GM04504 (cell line): Measurements from ENCODE around the gene CLK3.
"Not testable (repeated sequence)": the region's sequence is repeated elsewhere in the genome, so short reads cannot be mapped to it uniquely, and the experiment has no call there.

ENCODE experiments used
- DNase-seq: peaks from one replicate; pipeline ENCODE4 v3.0.0-alpha.2; 2012; ENCODE audit warnings: low read depth

The CLK3 gene

GRCh38 chr15:74642348-74642733 lies 26.7 kb downstream of the CLK3 start:
- DNase-seq = no peak

- DNase-seq = no peak
Measured at GRCh38 chr15:74642734-74643664, 27.4 kb downstream of the CLK3 start.

GRCh38 chr15:74643665-74644204 lies 28.1 kb downstream of the CLK3 start:
- DNase-seq = no peak

GRCh38 chr15:74646480-74646879 lies 30.8 kb downstream of the CLK3 start:
- no peak for DNase-seq

GRCh38 chr15:74648051-74648842 lies 32.6 kb downstream of the CLK3 start:
- no peak for DNase-seq

GRCh38 chr15:74651242-74651741 lies 35.7 kb downstream of the CLK3 start:
- DNase-seq = no peak

- peak; percentile 74 for DNase-seq
Measured at GRCh38 chr15:74653426-74654102, 37.9 kb downstream of the CLK3 start.

GRCh38 chr15:74655424-74655823 lies 39.8 kb downstream of the CLK3 start:
- no peak for DNase-seq

- no peak for DNase-seq
Measured at GRCh38 chr15:74656935-74657535, 41.4 kb downstream of the CLK3 start.

GRCh38 chr15:74657846-74658245 lies 42.2 kb downstream of the CLK3 start:
- no peak for DNase-seq

GRCh38 chr15:74661280-74661679 lies 45.6 kb downstream of the CLK3 start:
- not testable (repeated sequence) for DNase-seq

- no peak for DNase-seq
Measured at GRCh38 chr15:74662064-74662860, 46.6 kb downstream of the CLK3 start.

- no peak for DNase-seq
Measured at GRCh38 chr15:74663303-74664027, 47.8 kb downstream of the CLK3 start.

- no peak for DNase-seq
Measured at GRCh38 chr15:74664028-74664616, 48.5 kb downstream of the CLK3 start.

- no peak for DNase-seq
Measured at GRCh38 chr15:74664670-74665069, 49.0 kb downstream of the CLK3 start.

GRCh38 chr15:74667975-74668374 lies 52.3 kb downstream of the CLK3 start:
- DNase-seq = no peak

GRCh38 chr15:74669627-74670026 lies 54.0 kb downstream of the CLK3 start:
- DNase-seq = no peak

GRCh38 chr15:74674161-74674560 lies 58.5 kb downstream of the CLK3 start:
- DNase-seq = no peak

- no peak for DNase-seq
Measured at GRCh38 chr15:74676801-74677200, 61.2 kb downstream of the CLK3 start.
